SU-DHL-6 (cell line): Measurements from ENCODE around the gene MUC5B.

Source experiments
- EZH2phosphoT487 ChIP-seq: fragments of 200-600 bp; sonication (generic), shearing (Covaris generic); conservative IDR thresholded peaks from 2 replicates; pipeline ENCODE4 v1.6.1; 2018; ENCODE audit warnings: mild to moderate bottlenecking, antibody characterized with exemption, low read length, moderate library complexity, mixed read lengths
- TF ChIP-seq, protein P1 (sequence below): fragments of 200-600 bp; sonication (generic); IDR thresholded peaks from one replicate; pipeline ENCODE4 v1.5.1; 2017; ENCODE audit warnings: antibody characterized with exemption, mild to moderate bottlenecking, low read length, moderate library complexity; ENCODE audit not compliant: insufficient read depth, poor library complexity, severe bottlenecking

DNA sequence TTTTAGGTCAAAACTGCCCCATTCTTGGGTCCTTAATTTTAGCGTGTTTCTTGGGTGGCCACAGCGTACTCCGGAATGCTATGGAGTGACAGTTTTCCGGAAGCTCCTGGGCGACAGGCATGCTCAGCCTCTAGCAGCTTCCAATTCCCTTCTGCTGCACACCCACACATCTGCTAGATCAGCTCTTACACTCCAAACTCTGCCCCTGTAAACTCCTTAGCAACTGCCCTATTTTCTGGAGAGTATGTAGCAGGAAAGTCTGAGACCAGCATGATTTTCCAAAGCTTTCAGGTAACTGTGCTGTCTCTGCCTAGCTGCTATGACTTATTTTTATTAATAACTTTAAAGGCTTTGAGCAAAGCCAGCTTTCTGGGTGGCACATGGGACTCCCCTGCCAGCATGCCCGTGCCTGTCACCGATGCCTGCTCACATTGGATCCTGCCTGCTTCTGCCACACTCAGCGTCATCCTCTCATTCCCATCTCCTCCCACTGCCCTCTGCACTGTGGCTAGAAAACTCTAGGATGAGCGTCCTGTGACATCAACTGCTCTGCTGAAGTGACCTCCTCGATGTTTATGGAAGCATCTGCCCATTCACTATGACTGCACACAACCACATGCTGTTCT is 69.3 kb downstream of the MUC5B start:
- TF ChIP-seq, protein P1, sequence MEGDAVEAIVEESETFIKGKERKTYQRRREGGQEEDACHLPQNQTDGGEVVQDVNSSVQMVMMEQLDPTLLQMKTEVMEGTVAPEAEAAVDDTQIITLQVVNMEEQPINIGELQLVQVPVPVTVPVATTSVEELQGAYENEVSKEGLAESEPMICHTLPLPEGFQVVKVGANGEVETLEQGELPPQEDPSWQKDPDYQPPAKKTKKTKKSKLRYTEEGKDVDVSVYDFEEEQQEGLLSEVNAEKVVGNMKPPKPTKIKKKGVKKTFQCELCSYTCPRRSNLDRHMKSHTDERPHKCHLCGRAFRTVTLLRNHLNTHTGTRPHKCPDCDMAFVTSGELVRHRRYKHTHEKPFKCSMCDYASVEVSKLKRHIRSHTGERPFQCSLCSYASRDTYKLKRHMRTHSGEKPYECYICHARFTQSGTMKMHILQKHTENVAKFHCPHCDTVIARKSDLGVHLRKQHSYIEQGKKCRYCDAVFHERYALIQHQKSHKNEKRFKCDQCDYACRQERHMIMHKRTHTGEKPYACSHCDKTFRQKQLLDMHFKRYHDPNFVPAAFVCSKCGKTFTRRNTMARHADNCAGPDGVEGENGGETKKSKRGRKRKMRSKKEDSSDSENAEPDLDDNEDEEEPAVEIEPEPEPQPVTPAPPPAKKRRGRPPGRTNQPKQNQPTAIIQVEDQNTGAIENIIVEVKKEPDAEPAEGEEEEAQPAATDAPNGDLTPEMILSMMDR = no peak
- no peak for TF ChIP-seq EZH2phosphoT487
